Neural cell (in vitro differentiated cells): Measurements from ENCODE around the gene TTC9C. TPM values are rescaled to one million over a fixed set of nuclear protein-coding genes. Genes with fewer than 3 reads are reported as not detected.

Experiments used
- H2AFZ ChIP-seq: fragments of 200-600, 300-800 bp; sonication (generic), shearing (Covaris generic); 2 replicates; pipeline ENCODE4 v1.6.0; 2014; ENCODE audit warnings: low read depth, mild to moderate bottlenecking, antibody characterized with exemption, low read length, moderate library complexity
- H3F3A ChIP-seq: fragments of 200-600 bp; shearing (Covaris generic); 2 replicates; pipeline ENCODE4 v1.6.1; 2016; ENCODE audit warnings: mild to moderate bottlenecking, moderate library complexity, mixed read lengths, antibody characterized with exemption, low read length; ENCODE audit not compliant: insufficient read depth, poor library complexity, severe bottlenecking
- H3K27ac ChIP-seq: fragments of 200-600, 300-800 bp; sonication (generic), shearing (Covaris generic); 2 replicates; pipeline ENCODE4 v1.5.1; 2014; ENCODE audit warnings: mild to moderate bottlenecking, low read length, moderate library complexity
- H3K27me3 ChIP-seq: fragments of 300-800, 200-600 bp; sonication (generic), shearing (Covaris generic); 2 replicates; pipeline ENCODE4 v1.6.0; 2014; ENCODE audit warnings: mild to moderate bottlenecking, low read depth, low read length, moderate library complexity; ENCODE audit not compliant: insufficient read depth
- H3K36me3 ChIP-seq: fragments of 300-800, 200-600 bp; sonication (generic), shearing (Covaris generic); 2 replicates; pipeline ENCODE4 v1.5.1; 2014; ENCODE audit warnings: mild to moderate bottlenecking, antibody characterized with exemption, low read length, moderate library complexity; ENCODE audit not compliant: insufficient read depth
- H3K4me2 ChIP-seq: fragments of 300-800, 200-600 bp; sonication (generic), shearing (Covaris generic); 2 replicates; pipeline ENCODE4 v1.6.0; 2014; ENCODE audit warnings: mild to moderate bottlenecking, low read length
- H3K4me3 ChIP-seq: fragments of 300-800, 200-600 bp; sonication (generic), shearing (Covaris generic); 2 replicates; pipeline ENCODE4 v1.5.1; 2014; ENCODE audit warnings: mild to moderate bottlenecking, low read length, moderate library complexity
- H3K79me2 ChIP-seq: fragments of 200-600 bp; shearing (Covaris generic); replicated peaks from 2 replicates; pipeline ENCODE4 v1.6.0; 2014; ENCODE audit warnings: mild to moderate bottlenecking, low read length, moderate library complexity; ENCODE audit not compliant: insufficient read depth
- H3K9ac ChIP-seq: fragments of 300-800, 200-600 bp; sonication (generic), shearing (Covaris generic); 2 replicates; pipeline ENCODE4 v1.6.1; 2016; ENCODE audit warnings: mild to moderate bottlenecking, low read length, mixed read lengths
- H3K9me2 ChIP-seq: fragments of 200-600 bp; shearing (Covaris generic); 2 replicates; pipeline ENCODE4 v1.6.1; 2016; ENCODE audit warnings: mild to moderate bottlenecking, low read length, mixed read lengths; ENCODE audit not compliant: insufficient read depth
- H3K9me3 ChIP-seq: fragments of 200-600, 300-800 bp; sonication (generic), shearing (Covaris generic); 2 replicates; pipeline ENCODE4 v1.6.1; 2016; ENCODE audit warnings: mild to moderate bottlenecking, mixed run types, low read length, moderate library complexity, mixed read lengths
- H4K20me1 ChIP-seq: fragments of 200-600 bp; shearing (Covaris generic); 2 replicates; pipeline ENCODE4 v1.6.1; 2016; ENCODE audit warnings: mild to moderate bottlenecking, mixed run types; ENCODE audit not compliant: insufficient read depth
- CTCF ChIP-seq: fragments of 450-650 bp; IDR thresholded peaks from 2 replicates; pipeline ENCODE4 v1.5.1; 2014; ENCODE audit warnings: antibody characterized with exemption, mild to moderate bottlenecking, moderate library complexity; ENCODE audit not compliant: poor library complexity, severe bottlenecking
- EP300 ChIP-seq: fragments of 450-650 bp; conservative IDR thresholded peaks from 2 replicates; pipeline ENCODE4 v1.6.1; 2014; ENCODE audit warnings: antibody characterized with exemption, mild to moderate bottlenecking, moderate library complexity; ENCODE audit not compliant: poor library complexity, severe bottlenecking
- EZH2 ChIP-seq: fragments of 200-600, 300-800 bp; shearing (Covaris generic), sonication (generic); IDR thresholded peaks from 2 replicates; pipeline ENCODE4 v1.6.1; 2014; ENCODE audit warnings: antibody characterized with exemption, low read length, borderline replicate concordance, mild to moderate bottlenecking; ENCODE audit not compliant: insufficient read depth, poor library complexity, severe bottlenecking
- MXI1 ChIP-seq: fragments of 450-650 bp; conservative IDR thresholded peaks from 2 replicates; pipeline ENCODE4 v1.6.1; 2014; ENCODE audit warnings: antibody characterized with exemption, mild to moderate bottlenecking; ENCODE audit not compliant: poor library complexity, severe bottlenecking
- POLR2AphosphoS5 ChIP-seq: IDR thresholded peaks from 2 replicates; pipeline ENCODE4 v1.6.1; 2012
- RAD21 ChIP-seq: fragments of 450-650 bp; conservative IDR thresholded peaks from 2 replicates; pipeline ENCODE4 v1.6.1; 2014; ENCODE audit warnings: antibody characterized with exemption, mild to moderate bottlenecking, moderate library complexity
- REST ChIP-seq: IDR thresholded peaks from 2 replicates; pipeline ENCODE4 v1.6.1; 2012; ENCODE audit warnings: borderline replicate concordance
- SMC3 ChIP-seq: fragments of 450-650 bp; conservative IDR thresholded peaks from 2 replicates; pipeline ENCODE4 v1.6.1; 2014; ENCODE audit warnings: antibody characterized with exemption, mild to moderate bottlenecking, moderate library complexity; ENCODE audit not compliant: poor library complexity
- TAF1 ChIP-seq: IDR thresholded peaks from 2 replicates; pipeline ENCODE4 v1.6.1; 2012; ENCODE audit warnings: low read depth
- polyA plus RNA-seq: library from polyadenylated mRNA; depleted of rRNA; stranded (reverse); fragments of >200 nt; gene quantifications from 2 replicates; pipeline ENCODE4 v1.2.3, GENCODE V29; 2014

TTC9C gene
- polyA plus RNA-seq, 1 donor from 2014 or later = 48.6 TPM

- H3K4me3 ChIP-seq = peak overlapping the region; percentile 90
- no peaks in the 10 kb centered on the region for H4K20me1 ChIP-seq
- H3K79me2 ChIP-seq = peaks cover 10% of the 10 kb centered on the region
- TF ChIP-seq MXI1 (no peak), SMC3 (peak; percentile 86), TAF1 (peak; percentile 20), REST (peak; percentile 31), CTCF (peak; percentile 93), POLR2AphosphoS5 (peak; percentile 61), RAD21 (peak; percentile 63), EZH2 (no peak), EP300 (no peak)
- H3K9me3 ChIP-seq = no peaks in the 10 kb centered on the region
- peak overlapping the region; percentile 87 for H3K9ac ChIP-seq
- H3K9me2 ChIP-seq = no peaks in the 10 kb centered on the region
- no peak overlapping the region for H2AFZ ChIP-seq
- H3K27me3 ChIP-seq = no peaks in the 10 kb centered on the region
- H3F3A ChIP-seq = no peaks in the 10 kb centered on the region
- H3K27ac ChIP-seq = peak overlapping the region; percentile 88
- H3K36me3 ChIP-seq = no peaks in the 10 kb centered on the region
- peak overlapping the region; percentile 40 for H3K4me2 ChIP-seq
These were observed 58.2 kb downstream of the TTC9C start for GRCh38 chr11:62786318-62787004.

GRCh38 chr11:62787005-62787759 is 58.9 kb downstream of the TTC9C start, which contains the start of gene TMEM179B:
Gene TMEM179B (plus strand): TSS chr11:62787402. CDS start chr11:62787432, 30 bp downstream.
- Histone ChIP-seq H3F3A (peaks cover 2% of the 10 kb centered on the region), H3K4me2 (peak within 1 kb of the TSS; percentile 56), H2AFZ (peak within 1 kb of the TSS; percentile 63), H3K79me2 (peaks cover 10% of the 10 kb centered on the region), H3K4me3 (peak within 1 kb of the TSS; percentile 90), H3K27ac (peak within 1 kb of the TSS; percentile 88), H4K20me1 (no peaks in the 10 kb centered on the region), H3K27me3 (no peaks in the 10 kb centered on the region), H3K36me3 (no peaks in the 10 kb centered on the region), H3K9me3 (no peaks in the 10 kb centered on the region), H3K9me2 (no peaks in the 10 kb centered on the region), H3K9ac (peak within 1 kb of the TSS; percentile 87)
- TF ChIP-seq EP300 = peak; percentile 56
- TF ChIP-seq POLR2AphosphoS5 = peak; percentile 97
- TF ChIP-seq EZH2 = no peak
- peak; percentile 59 for TF ChIP-seq CTCF
- peak; percentile 66 for TF ChIP-seq TAF1
- peak; percentile 52 for TF ChIP-seq SMC3
- TF ChIP-seq RAD21 = peak; percentile 41
- peak; percentile 69 for TF ChIP-seq REST
- peak; percentile 87 for TF ChIP-seq MXI1
